GM21528 (cell line): ENCODE results near the gene PSMD9.
A peak's percentile ranks its signal among the peaks of the same experiment; 100 is the strongest.
"Not testable (repeated sequence)": the region's sequence is repeated elsewhere in the genome, so short reads cannot be mapped to it uniquely, and the experiment has no call there.

Experiments used
- ATAC-seq: cut with Tn5 transposase; IDR thresholded peaks from one replicate; pipeline ENCODE4 v1.9.1; 2021; ENCODE audit warnings: mild to moderate bottlenecking, moderate library complexity; ENCODE audit not compliant: unreplicated experiment, low FRiP score

Gene PSMD9

DNA sequence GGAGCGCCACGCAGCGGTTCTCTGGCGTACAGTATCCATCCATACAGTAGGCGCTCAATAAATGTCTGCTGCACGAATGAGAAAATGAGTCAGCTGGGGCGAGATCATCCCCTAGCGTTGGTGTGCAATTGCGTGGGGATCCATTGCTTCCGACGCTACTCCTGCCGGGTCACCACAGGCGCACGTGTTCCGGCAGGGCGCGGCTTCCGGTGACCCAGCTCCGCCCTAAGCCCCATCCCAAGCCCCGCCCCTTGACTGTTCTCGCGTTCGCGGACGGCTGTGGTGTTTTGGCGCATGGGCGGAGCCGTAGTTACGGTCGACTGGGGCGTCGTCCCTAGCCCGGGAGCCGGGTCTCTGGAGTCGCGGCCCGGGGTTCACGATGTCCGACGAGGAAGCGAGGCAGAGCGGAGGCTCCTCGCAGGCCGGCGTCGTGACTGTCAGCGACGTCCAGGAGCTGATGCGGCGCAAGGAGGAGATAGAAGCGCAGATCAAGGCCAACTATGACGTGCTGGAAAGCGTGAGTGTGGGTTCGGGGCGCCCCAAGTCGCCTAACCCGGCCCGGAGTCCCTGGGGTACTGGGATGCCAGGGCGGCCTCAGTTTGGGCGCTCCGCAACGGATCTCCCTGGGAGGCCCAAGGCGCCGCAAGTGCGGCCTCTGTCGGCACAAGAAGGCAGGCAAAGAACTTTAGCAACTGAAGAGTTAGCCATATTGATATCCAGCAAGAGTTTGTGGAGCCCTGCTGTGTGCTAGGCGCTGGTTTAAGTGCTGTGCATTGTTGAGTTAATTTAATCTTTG, at the start of gene PSMD9:
Gene PSMD9, plus strand, starts transcription at position 313 of the 796 bp plus-strand sequence. Its CDS starts 67 bp downstream, at position 380.
- ATAC-seq = peak; percentile 82

DNA sequence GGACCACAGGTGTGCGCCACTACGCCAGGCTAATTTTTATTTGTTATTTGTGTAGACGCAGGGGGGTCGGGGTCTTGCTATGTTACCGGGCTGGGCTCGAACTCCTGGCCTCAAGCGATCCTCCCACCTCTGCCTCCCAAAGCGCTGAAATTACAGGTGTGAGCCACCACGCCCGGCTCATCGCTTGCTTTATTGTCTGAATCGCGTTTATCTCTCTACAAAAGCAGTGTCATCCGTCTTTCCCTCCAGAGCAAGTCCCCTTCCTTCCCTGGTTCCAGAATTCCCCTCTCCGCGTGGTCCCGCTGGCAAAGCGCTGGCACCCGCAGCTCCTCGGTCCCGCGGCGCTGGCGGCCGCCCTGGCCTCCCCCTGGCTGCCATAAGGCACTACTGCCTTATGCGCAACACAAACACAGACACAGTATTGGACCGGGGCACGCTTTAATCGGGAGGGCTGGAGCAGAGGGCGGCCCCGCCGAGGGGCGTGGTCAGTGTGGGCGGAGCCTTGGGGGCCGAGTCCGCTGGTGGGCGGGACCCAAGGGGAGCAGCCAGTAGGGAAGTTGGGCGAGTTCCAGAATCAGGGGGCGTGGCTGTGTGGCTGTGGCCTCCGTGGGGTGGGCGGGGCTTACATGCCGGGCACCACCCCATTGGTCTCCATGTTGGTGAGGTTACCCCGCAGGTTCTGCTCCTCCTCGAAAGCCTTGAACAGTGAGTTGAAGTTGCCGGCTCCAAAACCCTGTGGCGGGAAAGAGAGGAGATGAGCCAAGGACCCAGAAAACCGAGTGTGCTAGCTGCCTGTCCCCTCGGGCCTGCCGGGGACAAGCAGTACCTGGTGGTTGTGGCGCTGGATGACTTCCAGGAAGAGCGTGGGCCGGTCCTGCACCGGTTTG, 49.2 kb upstream of the PSMD9 start:
- peak; percentile 93 for ATAC-seq

DNA sequence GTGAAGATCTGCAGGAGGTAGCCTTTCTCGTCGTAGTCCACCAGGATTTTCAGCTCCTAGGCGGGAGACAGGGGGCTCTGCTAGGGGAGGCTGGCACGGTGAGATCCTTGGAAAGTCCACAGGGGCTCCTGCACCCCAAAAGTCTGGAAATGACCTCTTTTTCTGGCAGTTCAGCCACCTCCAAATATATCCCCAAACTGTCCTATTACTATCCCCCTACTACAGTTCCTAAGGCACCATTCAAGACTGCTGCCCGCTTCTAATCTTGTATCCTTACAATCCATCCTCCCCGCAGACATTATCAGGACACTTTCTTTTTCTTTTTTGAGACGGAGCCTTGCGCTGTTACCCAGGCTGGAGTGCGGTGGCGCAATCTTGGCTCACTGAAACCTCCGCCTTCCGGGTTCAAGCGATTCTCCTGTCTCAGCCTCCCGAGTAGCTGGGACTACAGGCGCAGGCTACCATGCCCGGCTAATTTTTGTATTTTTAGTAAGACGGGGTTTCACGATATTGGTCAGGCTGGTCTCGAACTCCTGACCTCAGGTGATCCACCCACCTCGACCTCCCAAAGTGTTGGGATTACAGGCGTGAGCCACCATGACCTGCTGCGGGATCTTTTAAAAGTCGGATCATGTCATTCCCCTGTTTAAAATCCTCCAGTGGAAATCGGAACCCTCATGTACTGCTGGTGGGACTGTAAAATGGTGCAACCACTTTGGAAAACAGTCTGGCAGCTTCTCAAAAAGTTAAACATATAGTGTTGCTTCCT, 48.4 kb upstream of the PSMD9 start:
- ATAC-seq = no peak

DNA sequence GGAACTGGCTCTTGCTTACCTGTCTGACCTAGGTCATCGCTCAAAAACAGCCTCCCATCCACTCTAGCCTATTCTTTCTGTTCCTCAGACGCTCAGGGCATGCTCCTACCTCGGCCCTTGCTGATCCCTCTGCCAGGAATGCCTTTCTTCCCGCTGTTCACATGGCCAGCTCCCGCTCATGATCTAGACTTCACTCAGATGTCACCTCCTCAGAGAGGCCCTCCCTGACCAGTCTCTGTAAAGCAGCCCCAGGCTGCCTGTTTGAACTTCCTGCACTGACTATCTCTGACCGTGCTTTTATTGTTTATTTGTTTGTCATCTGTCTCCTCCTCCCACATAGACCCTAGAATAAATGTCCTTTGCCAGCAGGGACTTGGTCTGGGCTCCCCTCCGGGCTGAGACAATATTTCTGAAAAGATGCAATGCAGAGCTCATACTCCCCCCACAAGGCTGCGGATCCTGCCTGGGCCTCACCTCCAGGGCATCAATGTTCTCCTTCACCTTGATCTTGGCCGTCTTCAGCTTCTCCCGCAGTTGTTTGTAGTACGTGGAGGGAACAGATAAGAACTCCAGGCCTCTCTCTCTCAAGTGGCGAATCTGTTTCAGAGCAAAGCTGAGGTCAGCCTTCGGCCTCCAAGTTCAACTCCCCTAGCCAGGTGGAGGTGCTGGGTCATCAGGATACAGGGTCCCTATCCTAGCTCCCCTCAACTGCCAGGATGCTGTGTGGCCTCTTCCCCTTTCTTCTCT, 45.2 kb upstream of the PSMD9 start:
- no peak for ATAC-seq

DNA sequence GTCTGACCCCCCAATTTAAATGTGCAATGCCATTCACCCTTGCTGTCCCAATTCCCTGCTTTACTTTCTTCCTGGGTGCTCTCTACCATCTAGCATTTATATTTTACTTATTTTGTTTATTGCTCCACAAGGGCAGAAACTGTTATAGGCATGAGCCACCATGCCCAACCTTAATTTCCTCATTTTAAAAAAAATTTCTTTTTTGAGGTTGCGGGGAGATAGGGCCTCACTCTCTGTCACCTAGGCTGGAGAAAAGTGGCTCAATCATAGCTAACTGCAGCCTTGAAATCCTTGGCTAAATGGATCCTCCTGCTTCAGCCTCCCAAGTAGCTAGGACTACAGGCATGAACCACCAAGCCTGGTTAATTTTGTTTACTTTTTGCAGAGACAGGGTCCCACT, 42.9 kb upstream of the PSMD9 start:
- no peak for ATAC-seq

- ATAC-seq = no peak
Measured at GRCh38 chr12:121849211-121849610, 39.4 kb upstream of the PSMD9 start.

DNA sequence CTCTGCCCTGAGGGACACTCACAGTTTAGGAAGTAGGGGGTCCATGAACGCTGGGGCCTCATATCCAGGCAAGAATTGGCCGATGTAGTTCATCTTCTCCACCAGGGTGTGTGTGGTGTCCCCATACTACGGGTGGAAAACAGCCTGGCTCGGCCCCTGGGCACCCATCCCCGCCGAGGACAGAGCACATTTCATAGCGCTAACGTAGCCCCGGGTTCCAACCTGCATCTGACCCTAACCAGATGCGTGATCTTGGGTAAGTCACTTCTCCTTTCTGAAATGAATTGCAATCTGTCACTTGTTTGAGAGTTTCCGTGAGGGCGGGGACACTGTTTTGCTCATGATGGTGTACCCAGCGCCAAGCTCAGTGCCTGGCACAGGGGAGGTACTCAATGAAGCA, 38.9 kb upstream of the PSMD9 start:
- no peak for ATAC-seq

DNA sequence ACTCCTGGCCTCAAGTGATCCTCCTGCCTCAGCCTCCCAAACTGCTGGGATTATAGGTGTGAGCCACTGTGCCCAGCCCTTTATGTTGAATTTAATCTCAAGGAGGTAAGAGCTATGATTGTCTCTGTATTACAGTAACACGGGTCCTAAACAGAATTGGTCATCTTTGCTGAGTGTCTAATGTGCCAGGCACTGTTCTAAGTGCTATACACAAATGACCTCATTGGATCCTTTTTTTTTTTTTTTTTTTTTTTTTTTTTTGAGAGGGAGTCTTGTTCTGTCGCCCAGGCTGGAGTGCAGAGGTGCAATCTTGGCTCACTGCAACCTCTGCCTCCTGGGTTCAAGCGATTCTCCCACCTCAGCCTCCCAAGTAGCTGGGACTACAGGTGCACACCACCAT, 36.2 kb upstream of the PSMD9 start:
- ATAC-seq = not testable (repeated sequence)

DNA sequence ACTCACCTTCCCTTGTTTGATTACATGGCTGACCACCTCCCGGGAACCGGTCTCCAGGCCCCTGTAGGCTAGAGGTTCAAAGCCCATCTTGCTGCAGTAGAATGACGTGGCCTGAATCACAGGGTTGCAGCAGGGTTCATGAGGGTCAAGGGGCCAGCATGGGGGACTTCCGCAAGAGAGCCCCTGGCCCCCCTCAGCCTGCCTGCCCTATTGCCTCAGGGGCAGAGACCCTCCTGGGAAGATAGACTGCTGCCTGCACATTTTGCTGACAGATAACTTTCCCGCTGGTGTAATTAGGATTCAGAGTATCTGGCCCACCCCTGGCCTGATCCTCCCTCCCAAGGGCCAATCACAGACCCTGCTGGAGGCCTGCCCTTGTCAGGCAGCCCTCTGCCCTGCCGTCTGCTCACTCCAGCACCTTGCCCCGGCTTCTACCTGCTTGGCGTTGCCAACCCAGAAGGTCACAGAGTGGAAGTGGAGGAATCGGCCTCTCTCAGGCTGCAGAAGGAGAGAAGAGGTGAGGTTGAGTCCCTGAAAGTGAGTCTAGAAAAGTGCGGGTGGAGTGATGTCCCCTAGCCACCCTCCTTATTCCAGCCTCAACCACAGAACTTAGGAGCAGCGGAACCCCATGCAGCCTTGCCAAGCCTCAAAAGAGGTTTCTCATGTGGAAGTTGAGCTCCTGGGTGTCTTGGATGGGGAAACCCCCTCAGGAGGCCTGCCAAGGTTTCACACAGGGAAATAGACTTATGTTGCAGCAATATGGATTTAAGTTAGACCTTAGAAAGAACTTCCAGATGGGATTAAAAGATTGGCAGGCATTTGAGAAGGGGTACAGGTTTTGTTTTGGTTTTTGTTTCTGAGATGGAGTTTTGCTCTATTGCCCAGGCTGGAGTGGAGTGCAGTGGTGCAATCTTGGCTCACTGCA, 31.0 kb upstream of the PSMD9 start:
- ATAC-seq = no peak

DNA sequence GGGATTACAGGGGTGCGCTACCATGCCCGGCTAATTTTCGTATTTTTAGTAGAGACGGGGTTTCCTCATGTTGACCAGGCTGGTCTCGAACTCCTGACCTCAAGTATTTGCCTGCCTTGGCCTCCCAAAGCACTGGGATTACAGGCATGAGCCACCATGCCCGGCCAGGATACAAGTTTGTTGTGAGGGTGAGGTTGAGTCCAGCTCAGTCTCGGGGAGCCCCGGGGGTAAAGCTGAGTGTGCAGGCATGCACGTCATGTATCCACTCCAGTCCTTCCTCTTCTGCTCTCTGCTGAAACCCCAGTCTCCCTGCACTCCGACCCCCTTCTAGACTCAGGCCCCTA, 30.3 kb upstream of the PSMD9 start:
- no peak for ATAC-seq

DNA sequence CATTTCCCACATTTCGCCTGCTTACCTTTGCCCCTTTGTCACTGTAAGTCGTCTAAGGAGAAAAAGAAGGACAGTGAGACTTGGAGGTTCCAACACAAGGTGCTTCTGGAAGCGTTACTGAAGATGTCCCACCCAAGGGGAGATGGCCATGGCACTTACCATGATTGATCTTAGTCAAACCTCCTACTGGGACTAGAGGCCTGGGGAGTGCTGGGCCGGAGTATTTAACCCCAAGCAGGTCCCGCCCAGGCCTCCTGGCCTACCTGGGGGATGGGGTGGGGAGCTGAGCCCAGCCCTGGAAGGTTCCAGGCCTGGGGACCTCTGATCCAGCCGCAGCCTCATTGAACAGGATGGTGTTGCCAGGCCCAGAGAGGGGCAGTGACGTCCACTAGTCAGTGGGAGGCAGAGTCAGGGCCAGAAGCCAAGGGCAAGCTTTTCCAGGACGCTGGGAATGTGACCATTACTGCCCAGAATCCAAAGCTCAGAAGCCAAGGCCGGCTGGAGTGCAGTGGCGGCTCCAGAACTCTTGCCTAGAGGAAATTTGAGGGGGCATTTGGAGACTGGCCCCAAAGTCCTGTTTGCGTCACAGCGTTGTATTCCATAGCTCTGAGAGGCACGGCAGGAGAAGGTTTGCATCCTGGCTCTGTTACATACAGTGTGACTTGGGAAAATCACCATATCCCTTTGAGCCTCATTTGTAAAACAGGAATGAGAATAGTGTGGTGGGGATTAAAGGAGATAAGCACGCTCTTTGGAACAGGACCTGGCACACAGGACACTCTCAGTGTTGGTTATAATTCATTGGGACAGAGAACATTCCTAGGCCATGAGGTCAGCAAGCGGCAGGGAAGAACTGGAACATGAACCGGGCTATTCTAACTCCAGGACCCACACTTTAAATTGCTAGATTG, 29.7 kb upstream of the PSMD9 start, which contains the start of gene HPD:
Gene HPD, minus strand, starts transcription at position 198 of the 911 bp plus-strand sequence. Its CDS starts 36 bp downstream, at position 162.
- no peak for ATAC-seq

DNA sequence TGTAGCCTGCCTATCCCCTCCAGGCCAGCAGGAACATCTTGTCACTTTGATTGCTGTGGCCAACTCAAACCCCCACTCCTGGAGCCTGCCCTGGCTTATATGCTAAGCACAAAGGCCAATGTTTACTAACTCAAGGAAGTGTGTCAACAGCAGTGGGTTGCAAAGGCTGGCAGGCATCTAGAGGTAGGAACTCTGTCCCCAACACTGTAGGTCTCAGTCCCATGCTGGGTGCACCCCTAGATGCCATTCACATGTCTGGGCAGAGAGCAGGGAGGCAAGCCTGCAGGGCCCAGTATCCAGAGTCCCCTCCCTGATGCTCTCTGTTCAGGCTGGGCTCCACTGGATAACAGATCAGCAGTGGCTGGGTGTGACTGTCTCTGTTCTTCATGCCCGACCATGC, 28.3 kb upstream of the PSMD9 start:
- ATAC-seq = no peak

- not testable (repeated sequence) for ATAC-seq
Measured at GRCh38 chr12:121860699-121861098, 27.9 kb upstream of the PSMD9 start.

DNA sequence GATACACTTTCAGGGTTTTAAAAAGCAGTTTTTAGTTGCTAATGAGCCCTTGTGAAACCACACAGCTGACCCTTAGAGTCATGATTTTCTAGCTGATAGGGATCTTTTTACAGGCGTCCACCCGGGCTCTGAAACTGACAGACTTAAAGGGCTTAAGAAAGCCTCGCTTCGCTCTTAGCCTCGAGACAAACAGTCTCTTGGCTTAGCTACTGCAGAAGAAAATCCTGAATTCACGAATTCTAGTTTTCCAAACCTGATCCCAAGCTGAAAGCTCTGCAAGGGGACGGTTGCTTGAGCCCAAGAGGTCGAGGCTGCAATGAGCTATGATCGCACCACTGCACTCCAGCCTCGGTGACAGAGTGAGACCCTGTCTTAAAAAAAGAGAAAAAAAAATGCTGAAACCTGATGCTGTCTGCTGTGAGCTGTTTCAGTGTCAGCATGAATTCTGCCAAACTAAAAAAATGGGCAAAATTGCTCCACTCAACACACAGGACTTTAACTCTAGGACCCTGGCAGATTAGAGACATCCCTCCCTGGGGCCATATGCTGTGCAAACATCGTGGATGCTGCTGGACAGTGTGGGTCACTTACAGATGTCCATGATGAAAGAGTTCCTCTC, 26.8 kb upstream of the PSMD9 start:
- no peak for ATAC-seq

DNA sequence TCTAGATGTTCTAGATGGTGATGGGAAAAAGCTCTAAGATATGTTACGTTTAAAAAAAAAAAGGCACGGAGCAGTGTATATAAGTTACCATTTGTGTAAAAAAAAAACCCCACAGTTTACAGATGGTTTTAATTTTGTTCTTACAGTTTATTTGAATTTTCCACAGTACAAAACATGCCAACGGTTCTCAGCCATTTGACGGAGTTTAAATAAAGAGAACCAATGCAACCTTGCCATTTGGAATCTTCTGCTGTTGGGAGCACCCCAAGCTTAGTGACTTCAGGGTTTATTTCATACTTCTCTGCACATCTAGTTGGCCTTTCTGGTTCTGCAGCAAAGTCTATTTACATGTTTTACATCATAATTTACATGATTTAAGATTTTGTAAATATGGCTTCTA, 22.3 kb upstream of the PSMD9 start:
- no peak for ATAC-seq

DNA sequence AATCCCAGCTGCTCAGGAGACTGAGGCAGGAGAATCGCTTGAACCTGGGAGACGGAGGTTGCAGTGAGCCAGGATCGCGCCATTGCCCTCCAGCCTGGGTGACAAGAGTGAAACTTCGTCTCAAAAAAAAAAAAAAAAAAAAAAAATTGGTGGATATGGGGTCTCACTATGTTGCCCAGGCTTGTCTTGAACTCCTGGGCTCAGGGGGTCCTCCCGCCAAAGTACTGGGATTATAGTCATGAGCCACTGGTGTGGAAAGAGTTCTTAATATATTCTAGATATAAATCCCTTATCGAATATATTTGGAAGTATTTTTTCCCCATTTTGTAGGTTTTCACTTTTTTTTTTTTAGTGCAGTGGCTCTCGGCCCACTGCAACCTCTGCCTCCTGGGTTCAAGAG, 19.4 kb upstream of the PSMD9 start:
- not testable (repeated sequence) for ATAC-seq

GRCh38 chr12:121871467-121871866, 17.1 kb upstream of the PSMD9 start:
- no peak for ATAC-seq
